ENCODE data around the gene MYH9. TPM values are rescaled to one million over a fixed set of nuclear protein-coding genes. Genes with fewer than 3 reads are reported as not detected.

MYH9 gene
- total RNA-seq, 1 experiment from 2014 or later, result 758 TPM

- no peaks in the 10 kb centered on the region for H3K9me3 ChIP-seq (ENCODE audit: insufficient read depth, low read depth)
- peak in 1 of 2 experiments; percentile 32 for DNase-seq
- H2AFZ ChIP-seq, result no peak overlapping the region
- no peaks in the 10 kb centered on the region for H3K27me3 ChIP-seq (ENCODE audit: insufficient read depth, low read depth)
- peaks cover 46% of the 10 kb centered on the region for H4K20me1 ChIP-seq (ENCODE audit: insufficient read depth)
- no peak overlapping the region for H3K4me2 ChIP-seq
- ChIA-PET POLR2A (ENCODE audit: unreplicated experiment) (no interaction called here), CTCF (no interaction called here)
- no peaks in the 10 kb centered on the region for H3K9me2 ChIP-seq (ENCODE audit: insufficient read depth)
- intact Hi-C loops (cut with micrococcal nuclease; ENCODE audit: unreplicated experiment), result no loop called here
- TF ChIP-seq EZH2 (IDR thresholded peaks at IDR 0.05; ENCODE audit: low read depth), result no peak
- no peak for TF ChIP-seq CTCF (conservative IDR thresholded peaks at IDR 0.05)
- H3K4me3 ChIP-seq, result no peak overlapping the region
- H3F3A ChIP-seq (ENCODE audit: insufficient read depth, low read depth), result peaks cover 79% of the 10 kb centered on the region
- no peaks in the 10 kb centered on the region for H3K79me2 ChIP-seq (ENCODE audit: low read depth)
- 0 out of 2 replicates have a peak, but pooled peaks cover 12% of the 10 kb centered on the region for H3K36me3 ChIP-seq (ENCODE audit: low read depth)
- BruUV-seq (replicated peaks), result no TSS peak
- no peak overlapping the region for H3K27ac ChIP-seq
- H3K4me1 ChIP-seq (replicated peaks; ENCODE audit: insufficient read depth), result no peaks in the 10 kb centered on the region
These were observed 107.4 kb downstream of the MYH9 start for GRCh38 chr22:36280379-36280778.

- peak in 1 of 2 experiments; percentile 25 for DNase-seq
- H3K4me1 ChIP-seq (replicated peaks; ENCODE audit: insufficient read depth), result no peaks in the 10 kb centered on the region
- intact Hi-C loops (cut with micrococcal nuclease; ENCODE audit: unreplicated experiment), result loop anchor here (5.0 to 10.0 kb wide), 2 partner anchors 82 to 654 kb away; no protein-coding TSS in a partner anchor
- ChIA-PET POLR2A (ENCODE audit: unreplicated experiment) (interaction anchor here (0.7 kb wide), 2 partner anchors 76 to 100 kb away, joined by 3 read pairs; no protein-coding TSS in a partner anchor), CTCF (no interaction called here)
- peaks cover 34% of the 10 kb centered on the region for H4K20me1 ChIP-seq (ENCODE audit: insufficient read depth)
- H3K79me2 ChIP-seq (ENCODE audit: low read depth), result no peaks in the 10 kb centered on the region
- H3K36me3 ChIP-seq (ENCODE audit: low read depth), result 0 out of 2 replicates have a peak, but pooled peaks cover under 1% of the 10 kb centered on the region
- no peaks in the 10 kb centered on the region for H3K9me3 ChIP-seq (ENCODE audit: insufficient read depth, low read depth)
- no peak overlapping the region for H3K4me3 ChIP-seq
- H3K4me2 ChIP-seq, result no peak overlapping the region
- H3K27me3 ChIP-seq (ENCODE audit: insufficient read depth, low read depth), result no peaks in the 10 kb centered on the region
- H3F3A ChIP-seq (ENCODE audit: insufficient read depth, low read depth), result peaks cover 68% of the 10 kb centered on the region
- no peak overlapping the region for H2AFZ ChIP-seq
- H3K9me2 ChIP-seq (ENCODE audit: insufficient read depth), result no peaks in the 10 kb centered on the region
- no peak overlapping the region for H3K27ac ChIP-seq
- TF ChIP-seq EZH2 (IDR thresholded peaks at IDR 0.05; ENCODE audit: low read depth) (no peak), CTCF (conservative IDR thresholded peaks at IDR 0.05) (no peak)
- BruUV-seq (replicated peaks), result no TSS peak
These were observed 108.5 kb downstream of the MYH9 start for GRCh38 chr22:36279219-36279666.

GRCh38 chr22:36277482-36278291 is 110.1 kb downstream of the MYH9 start:
- Histone ChIP-seq H3K9me2 (ENCODE audit: insufficient read depth) (no peaks in the 10 kb centered on the region), H3K27me3 (ENCODE audit: insufficient read depth, low read depth) (no peaks in the 10 kb centered on the region), H3K4me3 (no peak overlapping the region), H3K79me2 (ENCODE audit: low read depth) (no peaks in the 10 kb centered on the region), H3K36me3 (ENCODE audit: low read depth) (no peaks in the 10 kb centered on the region), H3K4me2 (no peak overlapping the region), H3F3A (ENCODE audit: insufficient read depth, low read depth) (peaks cover 54% of the 10 kb centered on the region), H3K9me3 (ENCODE audit: insufficient read depth, low read depth) (no peaks in the 10 kb centered on the region), H4K20me1 (ENCODE audit: insufficient read depth) (peaks cover 30% of the 10 kb centered on the region; the same call in 1 of the 2 replicates), H2AFZ (no peak overlapping the region), H3K4me1 (replicated peaks; ENCODE audit: insufficient read depth) (no peaks in the 10 kb centered on the region), H3K27ac (no peak overlapping the region)
- BruUV-seq (replicated peaks), result no TSS peak
- POLR2A ChIA-PET (ENCODE audit: unreplicated experiment), result interaction anchor here (0.6 kb wide), 1 partner anchor 9 kb away, joined by 5 read pairs; no protein-coding TSS in a partner anchor
- TF ChIP-seq EZH2 (IDR thresholded peaks at IDR 0.05; ENCODE audit: low read depth) (no peak), CTCF (conservative IDR thresholded peaks at IDR 0.05) (peak; percentile 91)
- intact Hi-C loops (cut with micrococcal nuclease; ENCODE audit: unreplicated experiment), result loop anchor here (2.0 to 10.0 kb wide), 3 partner anchors 80 to 653 kb away; no protein-coding TSS in a partner anchor
- CTCF ChIA-PET, result interaction anchor here (0.5 to 1.0 kb wide), 4 partner anchors 38 to 103 kb away, joined by 3 to 8 read pairs (median 4); partner anchors contain the start of gene APOL2
- DNase-seq, result peak; percentile 59 to 62
